Breast epithelium (tissue), 4 donors: ENCODE data around the gene TOX2. TPM values are rescaled to one million over a fixed set of nuclear protein-coding genes. Genes with fewer than 3 reads are reported as not detected.

ENCODE experiments used
- DNase-seq, 2 donors: peaks; one replicate each; pipeline ENCODE4 v3.0.0-alpha.2; 2019; ENCODE audit warnings: low spot score in 2 of 2
- H3K27ac ChIP-seq, 2 donors: fragments of 200-600 bp; sonication (generic) in 1 of 2; one replicate each; pipeline ENCODE4 v1.5.1; 2016 to 2019; ENCODE audit warnings: mild to moderate bottlenecking in 1 of 2
- H3K27me3 ChIP-seq, 2 donors: fragments of 200-600 bp; sonication (generic) in 1 of 2; one replicate each; pipeline versions ENCODE4 v1.5.1 to v1.6.0; 2017 to 2019; ENCODE audit warnings: control low read depth in 1 of 2, mild to moderate bottlenecking in 1 of 2
- H3K36me3 ChIP-seq: fragments of 200-600 bp; one replicate; pipeline ENCODE4 v1.5.1; 2019
- H3K4me1 ChIP-seq, 2 donors: fragments of 200-600 bp; sonication (generic); one replicate each; pipeline ENCODE4 v1.5.1; 2016 to 2019; ENCODE audit warnings: control low read depth in 1 of 2
- H3K4me3 ChIP-seq, 3 donors: fragments of 200-600 bp; sonication (generic); 1 replicate in 2 of 3; 2 replicates in 1 of 3; pipeline ENCODE4 v1.5.1; 2016 to 2019; ENCODE audit warnings: mild to moderate bottlenecking in 3 of 3, moderate library complexity in 2 of 3
- H3K9me3 ChIP-seq, 2 donors: fragments of 200-600 bp; sonication (generic) in 1 of 2; one replicate each; pipeline ENCODE4 v1.5.1; 2016 to 2019; ENCODE audit warnings: control low read depth in 1 of 2
- CTCF ChIP-seq, 3 donors: fragments of 450-650 bp; IDR thresholded peaks; one replicate each; pipeline ENCODE4 v1.5.1; 2016 to 2017; ENCODE audit warnings: antibody characterized with exemption in 3 of 3, mild to moderate bottlenecking in 3 of 3, moderate library complexity in 3 of 3
- POLR2A ChIP-seq: fragments of 450-650 bp; IDR thresholded peaks from one replicate; pipeline ENCODE4 v1.6.1; 2016; ENCODE audit warnings: antibody characterized with exemption, mild to moderate bottlenecking, moderate library complexity
- POLR2AphosphoS5 ChIP-seq, 3 donors: sonication (generic); formaldehyde crosslinking; IDR thresholded peaks; one replicate each; pipeline ENCODE4 v1.6.1; 2017; ENCODE audit warnings: antibody characterized with exemption in 3 of 3
- intact Hi-C: fragments of 100-400 bp; cut with DNase I; formaldehyde crosslinking; loops from one replicate; pipeline ENCODE4 v1.15.1; 2023; ENCODE audit warnings: low total_unique reads
- total RNA-seq, 3 donors: library from RNA; depleted of rRNA; stranded (reverse); fragments of >200 nt; gene quantifications; one replicate each; pipeline ENCODE4 v1.1.0, GENCODE V29; 2016

TOX2 gene
- total RNA-seq, 3 donors from 2014 or later = 0.44 to 7.4 (median 0.66) TPM

GRCh38 chr20:43940518-43941225, 26.0 kb downstream of the TOX2 start:
- TF ChIP-seq POLR2AphosphoS5 (IDR thresholded peaks at IDR 0.05) (no peak), CTCF (IDR thresholded peaks at IDR 0.05) (no peak), POLR2A (no peak)
- Histone ChIP-seq H3K36me3 (no peaks in the 10 kb centered on the region), H3K27me3 (no peaks in the 10 kb centered on the region), H3K4me3 (no peak overlapping the region), H3K4me1 (no peaks in the 10 kb centered on the region), H3K9me3 (no peaks in the 10 kb centered on the region), H3K27ac (no peak overlapping the region)
- intact Hi-C loops = no loop called here
- DNase-seq = no peak

- H3K4me3 ChIP-seq = no peak overlapping the region
- no peak for TF ChIP-seq CTCF (IDR thresholded peaks at IDR 0.05)
- TF ChIP-seq POLR2A = no peak
- TF ChIP-seq POLR2AphosphoS5 (IDR thresholded peaks at IDR 0.05) = no peak
- no peaks in the 10 kb centered on the region for H3K4me1 ChIP-seq
- no peak overlapping the region for H3K27ac ChIP-seq
- H3K9me3 ChIP-seq = no peaks in the 10 kb centered on the region
- intact Hi-C loops = no loop called here
- H3K36me3 ChIP-seq = no peaks in the 10 kb centered on the region
- no peaks in the 10 kb centered on the region for H3K27me3 ChIP-seq
- DNase-seq = no peak
Observed at GRCh38 chr20:43941476-43942200, 27.0 kb downstream of the TOX2 start.

DNA sequence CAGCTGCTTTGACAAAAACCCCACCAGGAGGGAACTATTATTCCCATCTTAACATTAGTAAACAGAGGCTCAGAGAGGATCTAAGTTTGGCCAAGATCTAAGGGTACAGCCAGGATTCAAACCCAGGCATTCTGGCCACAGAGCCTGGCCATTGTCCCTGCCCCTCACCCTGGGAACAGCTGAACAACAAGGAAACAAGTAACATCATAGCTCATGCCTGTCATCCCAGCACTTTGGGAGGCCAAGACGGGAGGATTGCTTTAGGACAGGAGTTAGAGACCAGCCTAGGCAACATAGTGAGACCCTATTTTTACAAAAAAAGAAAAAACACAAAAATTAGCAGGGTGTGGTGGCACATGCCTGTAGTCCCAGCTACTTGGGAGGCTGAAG, 27.5 kb downstream of the TOX2 start:
- Histone ChIP-seq H3K36me3 (no peaks in the 10 kb centered on the region), H3K27ac (no peak overlapping the region), H3K9me3 (no peaks in the 10 kb centered on the region), H3K27me3 (no peaks in the 10 kb centered on the region), H3K4me1 (no peaks in the 10 kb centered on the region), H3K4me3 (no peak overlapping the region)
- no peak for TF ChIP-seq CTCF (IDR thresholded peaks at IDR 0.05)
- TF ChIP-seq POLR2A = no peak
- TF ChIP-seq POLR2AphosphoS5 (IDR thresholded peaks at IDR 0.05) = no peak
- intact Hi-C loops = no loop called here
- DNase-seq = no peak

- DNase-seq = no peak
- intact Hi-C loops = no loop called here
- no peaks in the 10 kb centered on the region for H3K4me1 ChIP-seq
- no peaks in the 10 kb centered on the region for H3K36me3 ChIP-seq
- no peak overlapping the region for H3K27ac ChIP-seq
- no peak overlapping the region for H3K4me3 ChIP-seq
- no peak for TF ChIP-seq POLR2A
- no peak for TF ChIP-seq CTCF (IDR thresholded peaks at IDR 0.05)
- TF ChIP-seq POLR2AphosphoS5 (IDR thresholded peaks at IDR 0.05) = no peak
- no peaks in the 10 kb centered on the region for H3K27me3 ChIP-seq
- H3K9me3 ChIP-seq = no peaks in the 10 kb centered on the region
Observed at GRCh38 chr20:43942667-43943285, 28.1 kb downstream of the TOX2 start.

DNA sequence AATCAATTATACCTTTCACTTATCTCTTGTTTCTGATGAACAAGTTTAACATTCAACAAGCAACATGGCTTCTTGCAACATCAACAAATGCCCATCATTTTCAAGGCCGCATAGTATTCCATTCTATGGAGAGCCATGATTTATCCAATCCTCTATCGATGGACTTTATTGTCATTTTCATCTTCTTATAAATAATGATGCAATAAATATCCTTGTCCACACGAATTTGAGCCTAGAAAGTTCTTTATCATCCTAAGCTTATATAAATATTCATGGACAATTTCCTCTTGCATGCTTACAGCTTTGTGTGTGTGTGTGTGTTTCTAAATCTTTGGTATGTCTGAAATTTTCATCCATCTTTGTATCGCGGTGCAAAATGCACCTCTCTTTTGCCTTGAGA, 29.1 kb downstream of the TOX2 start:
- DNase-seq = no peak
- H3K27me3 ChIP-seq = peaks cover 0 to 4% of the 10 kb centered on the region in 2 donors
- H3K27ac ChIP-seq = no peak overlapping the region
- no peaks in the 10 kb centered on the region for H3K4me1 ChIP-seq
- intact Hi-C loops = no loop called here
- TF ChIP-seq CTCF (IDR thresholded peaks at IDR 0.05) (no peak), POLR2AphosphoS5 (IDR thresholded peaks at IDR 0.05) (no peak), POLR2A (no peak)
- no peak overlapping the region for H3K4me3 ChIP-seq
- H3K9me3 ChIP-seq = no peaks in the 10 kb centered on the region
- H3K36me3 ChIP-seq = no peaks in the 10 kb centered on the region
